IMR-90 (cell line): ENCODE results near the gene PRH1. TPM values are rescaled to one million over a fixed set of nuclear protein-coding genes. Genes with fewer than 3 reads are reported as not detected.

ENCODE experiments used
- ATAC-seq: fragments of 200-7000 bp; cut with Tn5 transposase; 2 replicates; pipeline ENCODE4 v1.9.1; 2020; ENCODE audit warnings: low read depth, mild to moderate bottlenecking, moderate library complexity
- BruUV-seq: library from RNA; stranded (reverse); fragments of 400-500 nt; replicated peaks from 2 replicates; lab custom pipeline; 2021; lab: Mats Ljungman, UMichigan
- CTCF ChIA-PET: fragments of 300-600 bp; formaldehyde crosslinking; extraction: SDS; loops from one replicate; lab custom pipeline; 2021; ENCODE audit warnings: antibody characterized with exemption; lab: Yijun Ruan, JAX
- POLR2A ChIA-PET: fragments of 300-600 bp; sonication (Branson Sonifier 250); formaldehyde crosslinking; loops from one replicate; lab custom pipeline; 2022; ENCODE audit warnings: antibody characterized with exemption; ENCODE audit not compliant: unreplicated experiment; lab: Charles Lee
- DNase-seq: peaks from one replicate; pipeline ENCODE4 v3.0.0; 2013
- H2AFZ ChIP-seq: replicated peaks from 2 replicates; pipeline ENCODE3; 2013; ENCODE audit warnings: low read length, mild to moderate bottlenecking; ENCODE audit not compliant: poor library complexity
- H2AK5ac ChIP-seq: 2 replicates; pipeline ENCODE4 v1.6.1; 2013; ENCODE audit warnings: low read depth, low read length, inconsistent platforms
- H2AK9ac ChIP-seq: replicated peaks from 2 replicates; pipeline ENCODE3; 2013; ENCODE audit warnings: mild to moderate bottlenecking, low read depth, low read length, moderate library complexity; ENCODE audit not compliant: poor library complexity
- H2BK120ac ChIP-seq: 2 replicates; pipeline ENCODE4 v1.6.1; 2013; ENCODE audit warnings: low read depth, low read length, inconsistent platforms
- H2BK15ac ChIP-seq: 3 replicates; pipeline ENCODE4 v1.6.1; 2013; ENCODE audit warnings: low read depth, low read length, inconsistent platforms
- H2BK20ac ChIP-seq: 2 replicates; pipeline ENCODE4 v1.6.1; 2013; ENCODE audit warnings: low read depth, mild to moderate bottlenecking, inconsistent platforms, low read length, moderate library complexity
- H2BK5ac ChIP-seq: 2 replicates; pipeline ENCODE4 v1.6.1; 2013; ENCODE audit warnings: mild to moderate bottlenecking, low read depth, low read length, inconsistent platforms; ENCODE audit not compliant: poor library complexity, severe bottlenecking
- H3K14ac ChIP-seq: replicated peaks from 2 replicates; pipeline ENCODE4 v1.6.1; 2013; ENCODE audit warnings: low read depth, low read length, inconsistent platforms
- H3K18ac ChIP-seq: 2 replicates; pipeline ENCODE4 v1.6.1; 2013; ENCODE audit warnings: low read depth, low read length, control low read depth
- H3K23ac ChIP-seq: 2 replicates; pipeline ENCODE4 v1.6.1; 2013; ENCODE audit warnings: low read depth, low read length, inconsistent platforms
- H3K27ac ChIP-seq: 2 replicates; pipeline ENCODE4 v1.5.1; 2013; ENCODE audit warnings: mild to moderate bottlenecking, control low read depth, low read length; ENCODE audit not compliant: insufficient read depth
- H3K27me3 ChIP-seq: 2 replicates; pipeline ENCODE4 v1.6.1; 2013; ENCODE audit warnings: low read length; ENCODE audit not compliant: control insufficient read depth, insufficient read depth
- H3K36me3 ChIP-seq: 2 replicates; pipeline ENCODE4 v1.6.1; 2013; ENCODE audit warnings: low read length, mixed read lengths; ENCODE audit not compliant: control insufficient read depth, insufficient read depth
- H3K4ac ChIP-seq: 2 replicates; pipeline ENCODE4 v1.6.1; 2013; ENCODE audit warnings: low read depth, low read length, inconsistent platforms
- H3K4me1 ChIP-seq: 2 replicates; pipeline ENCODE4 v1.6.1; 2013; ENCODE audit warnings: low read length, mixed read lengths; ENCODE audit not compliant: control insufficient read depth, insufficient read depth
- H3K4me2 ChIP-seq: 2 replicates; pipeline ENCODE4 v1.6.1; 2013; ENCODE audit warnings: low read depth, mild to moderate bottlenecking, control low read depth, low read length, moderate library complexity
- H3K4me3 ChIP-seq: 2 replicates; pipeline ENCODE4 v1.5.1; 2013; ENCODE audit warnings: low read depth, mild to moderate bottlenecking, control low read depth, low read length, moderate library complexity; ENCODE audit not compliant: insufficient read depth
- H3K56ac ChIP-seq: 2 replicates; pipeline ENCODE4 v1.6.1; 2013; ENCODE audit warnings: low read length, inconsistent platforms; ENCODE audit not compliant: insufficient read depth; ENCODE audit errors: extremely low read depth
- H3K79me1 ChIP-seq, 2 experiments: 2 replicates each; pipeline ENCODE4 v1.6.1; 2013; ENCODE audit warnings: low read length in 2 of 2, inconsistent platforms in 1 of 2, low read depth in 1 of 2
- H3K9ac ChIP-seq: 2 replicates; pipeline ENCODE4 v1.6.1; 2013; ENCODE audit warnings: low read depth, low read length, control low read depth
- H3K9me1 ChIP-seq: 2 replicates; pipeline ENCODE4 v1.6.1; 2013; ENCODE audit warnings: low read length, inconsistent platforms; ENCODE audit not compliant: insufficient read depth
- H3K9me3 ChIP-seq: 2 replicates; pipeline ENCODE4 v1.6.1; 2013; ENCODE audit warnings: low read length; ENCODE audit not compliant: control insufficient read depth, insufficient read depth
- H4K20me1 ChIP-seq: 2 replicates; pipeline ENCODE4 v1.6.1; 2013; ENCODE audit warnings: low read length, inconsistent platforms; ENCODE audit not compliant: insufficient read depth
- H4K5ac ChIP-seq: 2 replicates; pipeline ENCODE4 v1.6.1; 2013; ENCODE audit warnings: mild to moderate bottlenecking, low read depth, low read length, control low read depth
- H4K8ac ChIP-seq, 2 experiments: 2 replicates each; pipeline ENCODE4 v1.6.1; 2013; ENCODE audit warnings: low read depth in 2 of 2, low read length in 2 of 2, control low read depth in 1 of 2, inconsistent platforms in 1 of 2
- H4K91ac ChIP-seq: 2 replicates; pipeline ENCODE4 v1.6.1; 2013; ENCODE audit warnings: low read depth, low read length, inconsistent platforms; ENCODE audit not compliant: insufficient read depth
- CEBPB ChIP-seq: IDR thresholded peaks from 2 replicates; pipeline ENCODE4 v1.6.1; 2012; ENCODE audit warnings: low read depth, low read length, improper control_type of control experiment
- CHD1 ChIP-seq: IDR thresholded peaks from 2 replicates; pipeline ENCODE4 v1.6.1; 2012; ENCODE audit warnings: low read depth, low read length, improper control_type of control experiment
- ELK1 ChIP-seq: fragments of 150-350 bp; IDR thresholded peaks from 2 replicates; pipeline ENCODE4 v1.6.1; 2016; ENCODE audit warnings: low read depth, mild to moderate bottlenecking, low read length, moderate library complexity, borderline replicate concordance
- FOS ChIP-seq: fragments of 150-350 bp; IDR thresholded peaks from 2 replicates; pipeline ENCODE4 v1.6.1; 2016; ENCODE audit warnings: low read depth, low read length
- MAFK ChIP-seq: IDR thresholded peaks from 2 replicates; pipeline ENCODE4 v1.6.1; 2012; ENCODE audit warnings: low read depth, low read length, improper control_type of control experiment
- MAZ ChIP-seq: IDR thresholded peaks from 2 replicates; pipeline ENCODE4 v1.6.1; 2012; ENCODE audit warnings: low read depth, mild to moderate bottlenecking, low read length, improper control_type of control experiment, moderate library complexity, borderline replicate concordance
- MXI1 ChIP-seq: IDR thresholded peaks from 2 replicates; pipeline ENCODE4 v1.6.1; 2012; ENCODE audit warnings: low read depth, mild to moderate bottlenecking, low read length, moderate library complexity, borderline replicate concordance
- NFE2L2 ChIP-seq: fragments of 150-350 bp; IDR thresholded peaks from 2 replicates; pipeline ENCODE4 v1.6.1; 2016; ENCODE audit warnings: low read depth, mild to moderate bottlenecking, low read length
- POLR2A ChIP-seq: IDR thresholded peaks from 2 replicates; pipeline ENCODE4 v1.6.1; 2012; ENCODE audit warnings: mild to moderate bottlenecking, low read depth, low read length
- RAD21 ChIP-seq: IDR thresholded peaks from 2 replicates; pipeline ENCODE4 v1.6.1; 2012; ENCODE audit warnings: low read length, improper control_type of control experiment
- RCOR1 ChIP-seq: IDR thresholded peaks from 2 replicates; pipeline ENCODE4 v1.6.1; 2012; ENCODE audit warnings: mild to moderate bottlenecking, low read length, improper control_type of control experiment; ENCODE audit not compliant: insufficient replicate concordance
- RFX5 ChIP-seq: IDR thresholded peaks from 2 replicates; pipeline ENCODE4 v1.8.0; 2012; ENCODE audit warnings: low read depth, mild to moderate bottlenecking, low read length, moderate library complexity
- SMC3 ChIP-seq: fragments of 150-350 bp; IDR thresholded peaks from 2 replicates; pipeline ENCODE4 v1.6.1; 2016; ENCODE audit warnings: low read depth, mild to moderate bottlenecking, antibody characterized with exemption, low read length, moderate library complexity
- USF2 ChIP-seq: fragments of 150-350 bp; IDR thresholded peaks from 2 replicates; pipeline ENCODE4 v1.6.1; 2017; ENCODE audit warnings: mild to moderate bottlenecking, antibody characterized with exemption, low read length, low read depth
- WGBS, 2 experiments: methylation state at CpG; one replicate each; pipeline versions ENCODE4 v1.1.5 to v1.1.7; 2013; ENCODE audit warnings: missing lambda C conversion rate in 2 of 2; ENCODE audit not compliant: insufficient read length in 1 of 2; ENCODE audit errors: extremely low coverage in 2 of 2; 5-methylcytosine and 5-hydroxymethylcytosine counted together
- dilution Hi-C: fragments of 300-500 bp; cut with HindIII; formaldehyde crosslinking; loops from one replicate; pipeline ENCODE4 v1.14.3; 2018; ENCODE audit warnings: low sequenced_read_pairs; ENCODE audit not compliant: unreplicated experiment
- in situ Hi-C: fragments of 300-500 bp; cut with MboI; formaldehyde crosslinking; loops from 3 replicates; pipeline ENCODE4 v1.14.3; 2019; ENCODE audit warnings: low sequenced_read_pairs, inconsistent platforms, mixed read lengths
- intact Hi-C: fragments of 100-400 bp; cut with micrococcal nuclease; formaldehyde crosslinking; loops from 2 replicates; pipeline ENCODE4 v1.10.0; 2022
- polyA plus RNA-seq, 3 experiments: library from polyadenylated mRNA; depleted of rRNA; stranded (reverse); fragments of >200 nt; gene quantifications; 2 replicates each; pipeline ENCODE4 v1.2.3, GENCODE V29; 2012; ENCODE audit warnings: low replicate concordance in 1 of 3
- total RNA-seq: library from RNA; depleted of rRNA; stranded (reverse); fragments of >200 nt; gene quantifications from 2 replicates; pipeline ENCODE4 v1.2.3, GENCODE V29; 2012
- TF ChIP-seq, protein P1 (sequence below): conservative IDR thresholded peaks from 2 replicates; pipeline ENCODE4 v1.5.1; 2012; ENCODE audit warnings: mild to moderate bottlenecking, low read depth, low read length, improper control_type of control experiment

PRH1 gene
- total and polyA plus RNA-seq, 2 of the 4 experiments (the other 2 are of a cell fraction): 3.0 to 18.8 TPM

DNA sequence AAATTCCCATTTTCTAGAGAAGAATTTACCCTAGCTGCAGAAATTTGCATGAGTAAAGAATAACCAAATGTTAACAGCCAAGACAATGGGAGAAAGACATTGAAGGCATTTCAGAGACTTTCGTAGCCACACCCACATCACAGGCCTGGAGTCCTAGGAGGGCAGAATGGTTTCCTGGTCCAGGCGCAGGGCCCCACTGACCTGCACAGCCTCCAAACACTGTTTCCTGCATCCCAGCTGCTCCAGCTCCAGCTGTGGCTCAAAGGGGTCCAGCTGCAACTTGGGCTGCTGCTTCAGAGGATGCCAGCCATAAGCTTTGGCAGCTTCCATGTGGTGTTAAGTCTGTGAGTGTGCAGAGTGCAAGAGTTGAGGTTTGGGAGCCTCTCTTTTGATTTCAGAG, 28.2 kb downstream of the PRH1 start:
- Histone ChIP-seq H3K9ac (no peak overlapping the region), H2BK5ac (no peak overlapping the region), H3K18ac (no peak overlapping the region), H2BK20ac (no peak overlapping the region), H2BK15ac (no peak overlapping the region), H3K4me1 (no peaks in the 10 kb centered on the region), H2BK120ac (no peak overlapping the region), H2AK9ac (no peak overlapping the region), H2AK5ac (no peak overlapping the region), H3K23ac (no peak overlapping the region), H3K36me3 (no peaks in the 10 kb centered on the region), H3K9me3 (no peaks in the 10 kb centered on the region; the same call in 1 of the 2 replicates), H3K4ac (no peak overlapping the region), H3K27me3 (no peaks in the 10 kb centered on the region), H3K14ac (no peak overlapping the region), H3K4me2 (no peak overlapping the region), H3K56ac (no peak overlapping the region), H4K20me1 (no peaks in the 10 kb centered on the region), H4K5ac (no peak overlapping the region), H3K27ac (no peak overlapping the region), H3K79me1 (0 out of 4 replicates have a peak, but pooled peaks cover 0 to 6% of the 10 kb centered on the region in 2 experiments), H4K8ac (no peak overlapping the region), H3K9me1 (peaks cover 7% of the 10 kb centered on the region; the same call in 1 of the 2 replicates), H3K4me3 (no peak overlapping the region), H4K91ac (no peak overlapping the region), H2AFZ (no peak overlapping the region)
- intact Hi-C loops (no loop called here), dilution Hi-C loops (no loop called here), in situ Hi-C loops (no loop called here)
- ATAC-seq: no peak
- no CpG with 5 or more reads among the region's 2 CpGs for WGBS, 2 experiments
- ChIA-PET POLR2A (no interaction called here), CTCF (interaction anchor here (1.0 kb wide), 1 partner anchor 12 kb away, joined by 3 read pairs; no protein-coding TSS in a partner anchor)
- BruUV-seq: no TSS peak
- no peak for DNase-seq
- TF ChIP-seq CHD1 (no peak), FOS (no peak), NFE2L2 (no peak), POLR2A (no peak), RCOR1 (no peak), MAZ (no peak), SMC3 (no peak), RAD21 (no peak), CEBPB (no peak), USF2 (no peak), MAFK (no peak), RFX5 (no peak), ELK1 (no peak), MXI1 (no peak)
- TF ChIP-seq, protein P1, sequence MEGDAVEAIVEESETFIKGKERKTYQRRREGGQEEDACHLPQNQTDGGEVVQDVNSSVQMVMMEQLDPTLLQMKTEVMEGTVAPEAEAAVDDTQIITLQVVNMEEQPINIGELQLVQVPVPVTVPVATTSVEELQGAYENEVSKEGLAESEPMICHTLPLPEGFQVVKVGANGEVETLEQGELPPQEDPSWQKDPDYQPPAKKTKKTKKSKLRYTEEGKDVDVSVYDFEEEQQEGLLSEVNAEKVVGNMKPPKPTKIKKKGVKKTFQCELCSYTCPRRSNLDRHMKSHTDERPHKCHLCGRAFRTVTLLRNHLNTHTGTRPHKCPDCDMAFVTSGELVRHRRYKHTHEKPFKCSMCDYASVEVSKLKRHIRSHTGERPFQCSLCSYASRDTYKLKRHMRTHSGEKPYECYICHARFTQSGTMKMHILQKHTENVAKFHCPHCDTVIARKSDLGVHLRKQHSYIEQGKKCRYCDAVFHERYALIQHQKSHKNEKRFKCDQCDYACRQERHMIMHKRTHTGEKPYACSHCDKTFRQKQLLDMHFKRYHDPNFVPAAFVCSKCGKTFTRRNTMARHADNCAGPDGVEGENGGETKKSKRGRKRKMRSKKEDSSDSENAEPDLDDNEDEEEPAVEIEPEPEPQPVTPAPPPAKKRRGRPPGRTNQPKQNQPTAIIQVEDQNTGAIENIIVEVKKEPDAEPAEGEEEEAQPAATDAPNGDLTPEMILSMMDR: no peak
